WTC11 (cell line): ENCODE results near the gene TPM3. TPM values are rescaled to one million over a fixed set of nuclear protein-coding genes. Genes with fewer than 3 reads are reported as not detected.

Experiments used
- ATAC-seq: fragments of 200-7000 bp; cut with Tn5 transposase; 2 replicates; pipeline ENCODE4 v1.10.0; 2021; ENCODE audit warnings: mild to moderate bottlenecking, moderate library complexity
- CTCF ChIA-PET: fragments of 300-600 bp; sonication (Branson Sonifier 250); formaldehyde crosslinking; loops from one replicate; lab custom pipeline; 2021; ENCODE audit warnings: antibody characterized with exemption; lab: Charles Lee
- POLR2A ChIA-PET: fragments of 350-600 bp; sonication (Branson Sonifier 250); formaldehyde crosslinking; loops from one replicate; lab custom pipeline; 2021; ENCODE audit warnings: antibody characterized with exemption; lab: Charles Lee
- DNase-seq: peaks from one replicate; pipeline ENCODE4 v3.0.0; 2021; ENCODE audit warnings: low spot score
- H3K27ac Mint-ChIP-seq: 2 replicates; pipeline ENCODE4 v1.8.0; 2021; ENCODE audit warnings: mixed read lengths
- H3K27me3 Mint-ChIP-seq: 2 replicates; pipeline ENCODE4 v1.8.0; 2021; ENCODE audit warnings: low read depth, mild to moderate bottlenecking, moderate library complexity, mixed read lengths
- H3K36me3 Mint-ChIP-seq: 2 replicates; pipeline ENCODE4 v1.8.0; 2021; ENCODE audit warnings: mixed read lengths
- H3K4me1 Mint-ChIP-seq: 2 replicates; pipeline ENCODE4 v1.8.0; 2022; ENCODE audit warnings: mixed read lengths
- H3K4me3 Mint-ChIP-seq: 2 replicates; pipeline ENCODE4 v1.8.0; 2021; ENCODE audit warnings: mild to moderate bottlenecking, moderate library complexity, mixed read lengths
- H3K9me3 Mint-ChIP-seq: 2 replicates; pipeline ENCODE4 v1.8.0; 2021; ENCODE audit warnings: mixed read lengths
- ATF2 ChIP-seq: sonication (generic); formaldehyde crosslinking; IDR thresholded peaks from 2 replicates; pipeline ENCODE4 v1.8.1; 2022; ENCODE audit warnings: low read depth, missing genetic modification reagents, borderline replicate concordance
- E2F4 ChIP-seq: sonication (generic); formaldehyde crosslinking; IDR thresholded peaks from 2 replicates; pipeline ENCODE4 v1.8.1; 2022; ENCODE audit warnings: low read depth, mild to moderate bottlenecking, moderate library complexity, missing genetic modification reagents, borderline replicate concordance
- EMX1 ChIP-seq: fragments of 250-450 bp; sonication (Bioruptor Pico); IDR thresholded peaks from 2 replicates; pipeline ENCODE4 v1.8.0; 2021; ENCODE audit warnings: mild to moderate bottlenecking
- FOXJ3 ChIP-seq: sonication (generic); formaldehyde crosslinking; IDR thresholded peaks from 2 replicates; pipeline ENCODE4 v1.9.0; 2021; ENCODE audit warnings: missing genetic modification reagents, mild to moderate bottlenecking, borderline replicate concordance
- FOXP4 ChIP-seq: sonication (generic); formaldehyde crosslinking; IDR thresholded peaks from 2 replicates; pipeline ENCODE4 v1.8.0; 2022; ENCODE audit warnings: mild to moderate bottlenecking, missing genetic modification reagents
- HMGXB4 ChIP-seq: sonication (generic); formaldehyde crosslinking; IDR thresholded peaks from 2 replicates; pipeline ENCODE4 v1.8.1; 2023; ENCODE audit warnings: mild to moderate bottlenecking, moderate library complexity, missing genetic modification reagents
- MAX ChIP-seq: sonication (generic); formaldehyde crosslinking; IDR thresholded peaks from 2 replicates; pipeline ENCODE4 v1.8.0; 2022; ENCODE audit warnings: mild to moderate bottlenecking, missing genetic modification reagents
- MXD4 ChIP-seq: fragments of 250-450 bp; sonication (Bioruptor Pico); IDR thresholded peaks from 2 replicates; pipeline ENCODE4 v1.8.0; 2021; ENCODE audit warnings: mild to moderate bottlenecking, moderate library complexity, borderline replicate concordance
- NFE2L1 ChIP-seq: sonication (generic); formaldehyde crosslinking; IDR thresholded peaks from 2 replicates; pipeline ENCODE4 v1.8.1; 2023; ENCODE audit warnings: missing genetic modification reagents
- NR3C1 ChIP-seq: sonication (generic); formaldehyde crosslinking; conservative IDR thresholded peaks from 2 replicates; pipeline ENCODE4 v1.8.1; 2023; ENCODE audit warnings: low read depth, mild to moderate bottlenecking, missing genetic modification reagents
- TP53 ChIP-seq: sonication (generic); formaldehyde crosslinking; IDR thresholded peaks from 2 replicates; pipeline ENCODE4 v1.8.1; 2023; ENCODE audit warnings: mild to moderate bottlenecking, missing genetic modification reagents
- USF2 ChIP-seq: sonication (generic); formaldehyde crosslinking; IDR thresholded peaks from 2 replicates; pipeline ENCODE4 v1.8.1; 2023; ENCODE audit warnings: mild to moderate bottlenecking, missing genetic modification reagents, moderate library complexity
- ZBTB43 ChIP-seq: sonication (generic); formaldehyde crosslinking; IDR thresholded peaks from 2 replicates; pipeline ENCODE4 v1.8.1; 2023; ENCODE audit warnings: mild to moderate bottlenecking, missing genetic modification reagents
- ZNF219 ChIP-seq: sonication (generic); formaldehyde crosslinking; IDR thresholded peaks from 2 replicates; pipeline ENCODE4 v1.8.0; 2023; ENCODE audit warnings: missing genetic modification reagents, mild to moderate bottlenecking, borderline replicate concordance
- ZNF416 ChIP-seq: fragments of 250-450 bp; sonication (Bioruptor Pico); IDR thresholded peaks from 2 replicates; pipeline ENCODE4 v1.9.0; 2021; ENCODE audit warnings: mild to moderate bottlenecking, inconsistent platforms
- ZNF425 ChIP-seq: fragments of 250-450 bp; sonication (Bioruptor Pico); conservative IDR thresholded peaks from 2 replicates; pipeline ENCODE4 v1.9.0; 2021; ENCODE audit warnings: mild to moderate bottlenecking
- ZNF532 ChIP-seq: fragments of 250-450 bp; sonication (Bioruptor Pico); IDR thresholded peaks from 2 replicates; pipeline ENCODE4 v1.9.0; 2021; ENCODE audit warnings: mild to moderate bottlenecking, borderline replicate concordance
- total RNA-seq: library from RNA; stranded (reverse); gene quantifications from 3 replicates; pipeline ENCODE4 v1.2.3, GENCODE V29; 2021

Gene TPM3
- total RNA-seq, 1 experiment from 2014 or later, result 614 TPM

- peaks cover 19% of the 10 kb centered on the region for H3K4me1 Mint-ChIP-seq
- H3K4me3 Mint-ChIP-seq, result no peak overlapping the region
- DNase-seq (peak; percentile 13), ATAC-seq (no peak)
- TF ChIP-seq ZNF219 (CRISPR knock-in tag) (no peak), USF2 (no peak), MXD4 (CRISPR knock-in tag) (no peak), E2F4 (CRISPR knock-in tag) (no peak), NR3C1 (CRISPR knock-in tag) (no peak), NFE2L1 (CRISPR knock-in tag) (no peak), HMGXB4 (no peak), MAX (CRISPR knock-in tag) (no peak), ZNF532 (no peak)
- POLR2A ChIA-PET, result no interaction called here
- H3K36me3 Mint-ChIP-seq, result peaks cover 60% of the 10 kb centered on the region
- H3K9me3 Mint-ChIP-seq, result peaks cover 6% of the 10 kb centered on the region
- H3K27ac Mint-ChIP-seq, result peak overlapping the region; percentile 81
- no peaks in the 10 kb centered on the region for H3K27me3 Mint-ChIP-seq
- CTCF ChIA-PET, result no interaction called here
Measured at GRCh38 chr1:154157520-154158306, 34.2 kb downstream of the TPM3 start.

- no peak overlapping the region for H3K4me3 Mint-ChIP-seq
- POLR2A ChIA-PET, result interaction anchor here (1.5 kb wide), 1 partner anchor 16 kb away, joined by 5 read pairs; no protein-coding TSS in a partner anchor
- CTCF ChIA-PET, result interaction anchor here (0.8 to 1.1 kb wide), 2 partner anchors 116 to 180 kb away, joined by 3 read pairs; no protein-coding TSS in a partner anchor
- TF ChIP-seq ATF2 (no peak), FOXJ3 (CRISPR knock-in tag) (no peak), ZNF416 (CRISPR knock-in tag) (no peak), FOXP4 (no peak), ZBTB43 (CRISPR knock-in tag) (no peak), EMX1 (CRISPR knock-in tag) (no peak), ZNF425 (CRISPR knock-in tag) (no peak), TP53 (CRISPR knock-in tag) (no peak)
Measured at GRCh38 chr1:154155251-154155650, 36.6 kb downstream of the TPM3 start.

More at GRCh38 chr1:154155251-154155650, 36.6 kb downstream of the TPM3 start:
- peak overlapping the region; percentile 88 for H3K27ac Mint-ChIP-seq
- H3K4me1 Mint-ChIP-seq, result peaks cover 19% of the 10 kb centered on the region
- H3K9me3 Mint-ChIP-seq, result peaks cover 3% of the 10 kb centered on the region
- no peaks in the 10 kb centered on the region for H3K27me3 Mint-ChIP-seq
- peaks cover 35% of the 10 kb centered on the region for H3K36me3 Mint-ChIP-seq
- no peak for DNase-seq
- ATAC-seq, result no peak
